RPMI7951 (cell line): ENCODE results near the gene BBOX1. TPM values are rescaled to one million over a fixed set of nuclear protein-coding genes. Genes with fewer than 3 reads are reported as not detected.

Experiments
- total RNA-seq: library from RNA; depleted of rRNA; stranded (reverse); fragments of >200 nt; shearing (Covaris generic); gene quantifications from 2 replicates; pipeline ENCODE4 v1.2.3, GENCODE V29; 2014; rRNA removed

Gene BBOX1
- total RNA-seq, 1 experiment from 2014 or later: 0.60 TPM

Other genes with a start within 250 kb of the BBOX1 start
- gene FIBIN, start 46.7 kb upstream of the BBOX1 start, total RNA-seq: not detected in 2 replicates